ENCODE measurements around the gene SKOR2. TPM values are rescaled to one million over a fixed set of nuclear protein-coding genes. Genes with fewer than 3 reads are reported as not detected.

SKOR2 gene
- total and polyA plus RNA-seq, 2 donors (not counting 1 experiment from before 2014, with no cell fraction given) = not detected

- no peak overlapping the region for H3K9ac ChIP-seq (ENCODE audit: insufficient read depth, low read length)
- H3K27me3 ChIP-seq (ENCODE audit: control insufficient read depth, insufficient read depth, low read length) = no peaks in the 10 kb centered on the region
- no peaks in the 10 kb centered on the region for H4K20me1 ChIP-seq (ENCODE audit: control insufficient read depth, extremely low read depth, insufficient read depth, low read length)
- no peak for TF ChIP-seq CTCF (conservative IDR thresholded peaks at IDR 0.05 in 1 of 2, IDR thresholded peaks at IDR 0.05 in 1 of 2; ENCODE audit: low read depth in 1 of 2, low read length in 2 of 2)
- TF ChIP-seq EZH2 (IDR thresholded peaks at IDR 0.05; ENCODE audit: low read length, missing control alignments) = no peak
- H3K36me3 ChIP-seq (ENCODE audit: control insufficient read depth, insufficient read depth, low read length) = no peaks in the 10 kb centered on the region
- no peak overlapping the region for H3K4me2 ChIP-seq (ENCODE audit: extremely low read depth, insufficient read depth, low read length)
- no peak overlapping the region for H2AFZ ChIP-seq (ENCODE audit: low read length)
- no peak overlapping the region for H3K4me3 ChIP-seq (replicated peaks in 1 of 4; ENCODE audit: control extremely low read depth in 1 of 4, insufficient read depth in 1 of 4, low read depth in 3 of 4, low read length in 4 of 4)
- H3K9me3 ChIP-seq (ENCODE audit: control insufficient read depth, insufficient read depth, low read depth, low read length) = no peaks in the 10 kb centered on the region
- H3K27ac ChIP-seq (ENCODE audit: insufficient read depth, low read length) = no peak overlapping the region
- DNase-seq (ENCODE audit: low read depth in 2 of 2) = no peak
- H3K79me2 ChIP-seq (ENCODE audit: control insufficient read depth, insufficient read depth, low read length) = no peaks in the 10 kb centered on the region
- no peaks in the 10 kb centered on the region for H3K4me1 ChIP-seq (ENCODE audit: control insufficient read depth, extremely low read depth, insufficient read depth, low read length)
Observed at GRCh38 chr18:47285456-47285855, 34.0 kb upstream of the SKOR2 start.

- Histone ChIP-seq H3K27me3 (ENCODE audit: control insufficient read depth, insufficient read depth, low read length) (no peaks in the 10 kb centered on the region), H3K9me3 (ENCODE audit: control insufficient read depth, insufficient read depth, low read depth, low read length) (no peaks in the 10 kb centered on the region), H3K27ac (ENCODE audit: insufficient read depth, low read length) (no peak overlapping the region), H3K36me3 (ENCODE audit: control insufficient read depth, insufficient read depth, low read length) (no peaks in the 10 kb centered on the region), H3K9ac (ENCODE audit: insufficient read depth, low read length) (no peak overlapping the region), H3K4me1 (ENCODE audit: control insufficient read depth, extremely low read depth, insufficient read depth, low read length) (no peaks in the 10 kb centered on the region), H3K4me3 (replicated peaks in 1 of 4; ENCODE audit: control extremely low read depth in 1 of 4, insufficient read depth in 1 of 4, low read depth in 3 of 4, low read length in 4 of 4) (no peak overlapping the region), H3K4me2 (ENCODE audit: extremely low read depth, insufficient read depth, low read length) (no peak overlapping the region), H4K20me1 (ENCODE audit: control insufficient read depth, extremely low read depth, insufficient read depth, low read length) (no peaks in the 10 kb centered on the region), H3K79me2 (ENCODE audit: control insufficient read depth, insufficient read depth, low read length) (no peaks in the 10 kb centered on the region), H2AFZ (ENCODE audit: low read length) (no peak overlapping the region)
- no peak for TF ChIP-seq CTCF (conservative IDR thresholded peaks at IDR 0.05 in 1 of 2, IDR thresholded peaks at IDR 0.05 in 1 of 2; ENCODE audit: low read depth in 1 of 2, low read length in 2 of 2)
- TF ChIP-seq EZH2 (IDR thresholded peaks at IDR 0.05; ENCODE audit: low read length, missing control alignments) = no peak
- no peak for DNase-seq (ENCODE audit: low read depth in 2 of 2)
Observed at GRCh38 chr18:47284721-47285395, 33.4 kb upstream of the SKOR2 start.

- Histone ChIP-seq H3K27ac (ENCODE audit: insufficient read depth, low read length) (no peak overlapping the region), H3K4me2 (ENCODE audit: extremely low read depth, insufficient read depth, low read length) (no peak overlapping the region), H3K27me3 (ENCODE audit: control insufficient read depth, insufficient read depth, low read length) (no peaks in the 10 kb centered on the region), H3K79me2 (ENCODE audit: control insufficient read depth, insufficient read depth, low read length) (no peaks in the 10 kb centered on the region), H3K4me1 (ENCODE audit: control insufficient read depth, extremely low read depth, insufficient read depth, low read length) (no peaks in the 10 kb centered on the region), H3K36me3 (ENCODE audit: control insufficient read depth, insufficient read depth, low read length) (no peaks in the 10 kb centered on the region), H2AFZ (ENCODE audit: low read length) (no peak overlapping the region), H3K9ac (ENCODE audit: insufficient read depth, low read length) (no peak overlapping the region), H3K4me3 (replicated peaks in 1 of 4; ENCODE audit: control extremely low read depth in 1 of 4, insufficient read depth in 1 of 4, low read depth in 3 of 4, low read length in 4 of 4) (no peak overlapping the region), H3K9me3 (ENCODE audit: control insufficient read depth, insufficient read depth, low read depth, low read length) (no peaks in the 10 kb centered on the region), H4K20me1 (ENCODE audit: control insufficient read depth, extremely low read depth, insufficient read depth, low read length) (no peaks in the 10 kb centered on the region)
- DNase-seq (ENCODE audit: low read depth in 2 of 2) = peak; percentile 5 to 17
- TF ChIP-seq CTCF (conservative IDR thresholded peaks at IDR 0.05 in 1 of 2, IDR thresholded peaks at IDR 0.05 in 1 of 2; ENCODE audit: low read depth in 1 of 2, low read length in 2 of 2) (peak; percentile 43 to 57), EZH2 (IDR thresholded peaks at IDR 0.05; ENCODE audit: low read length, missing control alignments) (no peak)
Observed at GRCh38 chr18:47283476-47283875, 32.0 kb upstream of the SKOR2 start.

Data from fibroblast of lung (primary cell).